Left ventricle myocardium inferior (tissue), 1 donor: ENCODE data around the gene RSBN1. TPM values are rescaled to one million over a fixed set of nuclear protein-coding genes. Genes with fewer than 3 reads are reported as not detected.
A peak's percentile ranks its signal among the peaks of the same experiment; 100 is the strongest.

Source experiments
- DNase-seq: peaks from one replicate; pipeline ENCODE4 v3.0.0-alpha.2; 2020
- H3K27ac ChIP-seq: fragments of 200-600 bp; replicated peaks from 2 replicates; pipeline ENCODE4 v1.8.0; 2021
- H3K27me3 ChIP-seq: fragments of 200-600 bp; 2 replicates; pipeline ENCODE4 v1.8.0; 2021; ENCODE audit warnings: low read depth
- H3K36me3 ChIP-seq: fragments of 200-600 bp; 2 replicates; pipeline ENCODE4 v1.8.0; 2021
- H3K4me1 ChIP-seq: fragments of 200-600 bp; 2 replicates; pipeline ENCODE4 v1.8.0; 2021
- H3K4me3 ChIP-seq: fragments of 200-600 bp; 2 replicates; pipeline ENCODE4 v1.8.0; 2021; ENCODE audit warnings: mild to moderate bottlenecking, moderate library complexity
- H3K9me3 ChIP-seq: fragments of 200-600 bp; replicated peaks from 2 replicates; pipeline ENCODE4 v1.8.0; 2021
- intact Hi-C: fragments of 100-400 bp; cut with micrococcal nuclease; formaldehyde crosslinking; loops from one replicate; pipeline ENCODE4 v1.11.0; 2022
- long read RNA-seq: library from polyadenylated mRNA; unstranded; transcript quantifications from one replicate; pipeline ENCODE4 v2.0.0, GENCODE V29; 2021
- total RNA-seq: library from RNA; stranded (reverse); fragmentation: NEBNext Ultra II Directional; extraction: Animal tissue kit (Norgen Biotek cat#: 25700); gene quantifications from one replicate; pipeline ENCODE4 v1.2.1, GENCODE V29; 2021
- TF ChIP-seq, protein P1 (sequence below): fragments of 200-600 bp; IDR thresholded peaks from 2 replicates; pipeline ENCODE4 v1.8.0; 2021; ENCODE audit warnings: antibody characterized with exemption, mild to moderate bottlenecking, borderline replicate concordance
- donor health status: DM: no; HTN: yes; CAD: no; lungs with severe emphysema.

Gene RSBN1
- 7.6 TPM for total RNA-seq
- long read RNA-seq, full-length matches to known transcripts: 8 of 11 reads
- long read RNA-seq, partial matches to known transcripts: 3 of 11 reads
- long read RNA-seq, other reads (novel, unspliced or antisense): 0 of 11 reads

DNA sequence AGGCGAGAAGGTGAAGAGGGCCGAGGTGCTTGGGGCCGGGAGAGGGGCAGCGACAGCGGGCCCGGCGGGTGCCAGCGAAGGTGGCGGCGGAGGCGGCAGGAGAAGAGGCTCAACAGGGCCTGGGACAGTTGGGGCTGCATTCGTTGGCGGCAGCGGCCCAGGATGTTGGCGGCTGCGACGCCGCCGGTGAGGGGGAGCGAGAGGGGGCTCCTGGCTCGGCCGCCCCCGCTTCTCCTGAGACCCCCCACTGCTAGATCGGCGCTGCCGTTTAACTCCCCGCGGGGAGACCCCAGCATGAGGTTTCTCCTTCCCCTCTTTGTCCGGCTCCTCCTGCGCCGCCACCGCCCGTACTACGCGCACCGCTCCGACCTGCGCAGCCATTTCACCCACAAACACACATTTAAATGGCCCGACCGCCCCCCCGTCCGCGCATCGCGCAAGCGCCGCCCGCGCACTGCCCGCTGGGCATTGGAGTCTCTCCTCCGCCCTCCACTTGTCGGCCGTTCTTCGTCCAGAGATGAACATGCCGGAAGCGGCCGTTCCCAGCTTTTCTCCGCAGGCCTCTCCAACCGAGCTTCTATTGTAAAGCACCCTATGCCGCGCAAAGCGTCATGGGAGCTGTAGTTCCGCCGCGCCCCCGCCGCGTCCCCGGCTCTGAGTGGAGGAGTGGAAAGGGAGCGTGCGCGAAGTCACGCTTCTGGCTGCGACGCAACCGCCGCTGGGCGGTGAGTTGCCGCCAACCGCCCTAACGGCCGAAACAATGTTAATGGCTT is at the start of gene RSBN1:
Gene RSBN1 (minus strand): TSS at position 589 of the 773 bp plus-strand sequence. CDS start 64 bp downstream, at position 525.
- no peaks in the 10 kb centered on the region for H3K36me3 ChIP-seq
- no peaks in the 10 kb centered on the region for H3K27me3 ChIP-seq
- H3K4me3 ChIP-seq: peak within 1 kb of the TSS; percentile 94
- intact Hi-C loops: no loop called here
- no peaks in the 10 kb centered on the region for H3K9me3 ChIP-seq
- peak; percentile 99 for DNase-seq
- H3K27ac ChIP-seq: peak within 1 kb of the TSS; percentile 96
- H3K4me1 ChIP-seq: peaks cover 46% of the 10 kb centered on the region
- TF ChIP-seq, protein P1, sequence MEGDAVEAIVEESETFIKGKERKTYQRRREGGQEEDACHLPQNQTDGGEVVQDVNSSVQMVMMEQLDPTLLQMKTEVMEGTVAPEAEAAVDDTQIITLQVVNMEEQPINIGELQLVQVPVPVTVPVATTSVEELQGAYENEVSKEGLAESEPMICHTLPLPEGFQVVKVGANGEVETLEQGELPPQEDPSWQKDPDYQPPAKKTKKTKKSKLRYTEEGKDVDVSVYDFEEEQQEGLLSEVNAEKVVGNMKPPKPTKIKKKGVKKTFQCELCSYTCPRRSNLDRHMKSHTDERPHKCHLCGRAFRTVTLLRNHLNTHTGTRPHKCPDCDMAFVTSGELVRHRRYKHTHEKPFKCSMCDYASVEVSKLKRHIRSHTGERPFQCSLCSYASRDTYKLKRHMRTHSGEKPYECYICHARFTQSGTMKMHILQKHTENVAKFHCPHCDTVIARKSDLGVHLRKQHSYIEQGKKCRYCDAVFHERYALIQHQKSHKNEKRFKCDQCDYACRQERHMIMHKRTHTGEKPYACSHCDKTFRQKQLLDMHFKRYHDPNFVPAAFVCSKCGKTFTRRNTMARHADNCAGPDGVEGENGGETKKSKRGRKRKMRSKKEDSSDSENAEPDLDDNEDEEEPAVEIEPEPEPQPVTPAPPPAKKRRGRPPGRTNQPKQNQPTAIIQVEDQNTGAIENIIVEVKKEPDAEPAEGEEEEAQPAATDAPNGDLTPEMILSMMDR: no peak

DNA sequence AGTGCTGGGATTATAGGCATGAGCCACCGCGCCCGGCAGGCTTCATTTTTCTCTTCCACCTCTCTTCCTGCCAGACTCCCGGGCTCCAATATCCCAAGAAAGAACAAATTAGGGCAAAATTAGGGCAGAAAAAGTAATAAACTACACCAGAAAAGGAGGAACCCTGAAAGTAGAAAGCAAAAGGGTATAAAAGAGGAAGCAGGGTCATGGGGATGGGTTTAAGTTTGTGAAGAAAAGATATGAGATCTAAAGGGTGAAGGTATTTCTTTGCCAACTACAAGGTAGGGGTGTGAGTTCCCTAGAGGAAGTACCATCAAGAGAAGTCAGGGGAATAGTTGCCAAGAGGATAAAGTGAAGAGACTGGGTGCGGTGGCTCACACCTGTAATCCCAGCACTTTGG is 49.4 kb upstream of the RSBN1 start:
- Histone ChIP-seq H3K27ac (no peak overlapping the region), H3K36me3 (no peaks in the 10 kb centered on the region), H3K4me1 (no peaks in the 10 kb centered on the region), H3K9me3 (no peaks in the 10 kb centered on the region), H3K4me3 (no peak overlapping the region), H3K27me3 (peaks cover 7% of the 10 kb centered on the region)
- TF ChIP-seq, protein P1: no peak
- no peak for DNase-seq
- intact Hi-C loops: no loop called here

DNA sequence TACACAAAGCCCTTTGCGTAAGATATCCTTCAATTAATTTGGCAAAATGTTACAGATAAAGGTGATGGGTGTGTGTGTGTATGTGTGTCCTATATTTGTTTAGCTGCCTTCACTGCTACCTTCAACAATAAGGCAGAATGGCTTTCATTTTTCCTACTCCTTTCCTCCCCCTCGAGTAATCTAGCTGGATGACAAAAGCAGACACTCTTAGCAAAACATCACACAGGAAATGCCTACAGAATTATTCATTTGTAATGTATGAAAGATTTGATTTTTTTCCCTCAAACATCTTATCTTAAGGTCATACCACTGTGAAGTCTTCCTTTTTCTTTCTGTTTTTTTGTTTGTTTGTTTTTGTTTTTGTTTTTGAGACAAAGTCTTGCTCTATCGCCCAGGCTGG is 48.6 kb upstream of the RSBN1 start:
- Histone ChIP-seq H3K4me3 (no peak overlapping the region), H3K27me3 (peaks cover 7% of the 10 kb centered on the region), H3K9me3 (no peaks in the 10 kb centered on the region), H3K27ac (no peak overlapping the region), H3K36me3 (no peaks in the 10 kb centered on the region), H3K4me1 (no peaks in the 10 kb centered on the region)
- intact Hi-C loops: no loop called here
- no peak for DNase-seq
- TF ChIP-seq, protein P1: no peak

DNA sequence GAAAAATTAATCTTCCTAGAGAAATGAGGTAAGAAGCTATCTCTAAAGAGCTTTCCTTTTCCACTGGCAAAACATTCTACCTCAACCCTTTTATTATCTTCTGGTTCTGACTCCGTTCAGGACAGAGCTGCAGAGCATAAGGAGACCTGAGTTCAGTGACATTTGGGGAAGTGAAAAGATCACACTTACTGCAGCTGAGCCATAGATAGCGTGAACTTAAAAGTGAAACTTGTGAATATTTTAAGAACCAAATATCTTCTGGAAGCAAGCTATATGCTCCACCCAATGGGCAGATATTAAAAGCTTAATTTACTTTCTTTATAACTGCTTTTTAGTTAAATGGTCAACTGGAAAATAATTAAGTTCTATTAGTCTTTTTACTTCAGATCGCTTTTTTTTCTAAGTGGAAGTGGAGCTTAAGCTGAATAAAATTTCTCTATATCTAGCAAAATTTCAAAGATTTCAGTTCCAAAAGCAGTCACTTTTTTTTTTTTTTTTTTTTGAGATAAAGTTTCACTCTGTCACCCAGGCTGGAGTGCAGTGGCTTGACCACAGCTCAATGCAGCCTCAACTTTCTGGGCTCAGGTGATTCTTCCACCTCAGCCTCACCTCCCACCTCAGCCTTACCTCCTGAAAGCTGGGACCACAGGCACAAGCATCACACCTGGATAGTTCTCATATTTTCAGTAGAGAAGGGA is 47.4 kb upstream of the RSBN1 start:
- intact Hi-C loops: no loop called here
- no peaks in the 10 kb centered on the region for H3K4me1 ChIP-seq
- TF ChIP-seq, protein P1: no peak
- no peak overlapping the region for H3K4me3 ChIP-seq
- H3K27me3 ChIP-seq: peaks cover 7% of the 10 kb centered on the region
- H3K36me3 ChIP-seq: no peaks in the 10 kb centered on the region
- H3K9me3 ChIP-seq: no peaks in the 10 kb centered on the region
- DNase-seq: no peak
- H3K27ac ChIP-seq: no peak overlapping the region

DNA sequence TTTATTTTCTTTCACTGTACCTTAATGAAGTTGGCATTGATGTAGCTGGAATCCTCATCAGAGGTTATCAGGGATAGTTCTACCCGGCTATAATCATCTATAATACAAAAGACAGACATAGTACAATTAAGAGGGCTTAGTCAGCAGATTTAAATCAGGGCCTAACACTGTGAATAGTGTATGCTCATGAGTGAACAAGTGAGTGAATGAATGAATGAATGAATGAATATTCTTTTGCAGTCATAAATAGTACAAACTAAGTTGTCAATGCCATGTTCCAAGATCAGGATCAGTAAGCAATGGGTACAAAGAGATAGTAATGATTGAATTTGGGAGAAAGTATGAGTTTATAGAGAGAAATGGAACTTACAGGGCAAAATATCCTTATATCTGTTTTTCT is 46.7 kb upstream of the RSBN1 start:
- Histone ChIP-seq H3K9me3 (no peaks in the 10 kb centered on the region), H3K36me3 (no peaks in the 10 kb centered on the region), H3K27me3 (peaks cover 7% of the 10 kb centered on the region), H3K4me3 (no peak overlapping the region), H3K27ac (no peak overlapping the region), H3K4me1 (no peaks in the 10 kb centered on the region)
- DNase-seq: no peak
- intact Hi-C loops: no loop called here
- TF ChIP-seq, protein P1: no peak
